Kidney (tissue), 14 donors: Measurements from ENCODE around the gene STX1B. TPM values are rescaled to one million over a fixed set of nuclear protein-coding genes. Genes with fewer than 3 reads are reported as not detected.

Experiments
- DNase-seq, 5 donors: peaks; one replicate each; pipeline ENCODE4 v3.0.0-alpha.2; 2013 to 2020
- FAIRE-seq: peaks from 2 replicates; lab custom pipeline; 2012; peaks lifted over from hg19 to GRCh38; lab: Jason Lieb, UNC
- H3K27ac ChIP-seq, 2 donors: one replicate each; pipeline ENCODE4 v1.7.0; 2013; ENCODE audit warnings: low read depth in 2 of 2, low read length in 2 of 2, inconsistent platforms in 1 of 2
- H3K27me3 ChIP-seq: one replicate; pipeline ENCODE4 v1.7.1; 2013; ENCODE audit warnings: low read length, inconsistent platforms; ENCODE audit not compliant: control insufficient read depth, insufficient read depth
- H3K36me3 ChIP-seq, 3 donors: one replicate each; pipeline versions ENCODE4 v1.7.0 to v1.7.1; 2013; ENCODE audit warnings: low read length in 3 of 3, control low read depth in 1 of 3, inconsistent platforms in 1 of 3; ENCODE audit not compliant: insufficient read depth in 3 of 3, control insufficient read depth in 2 of 3
- H3K4me1 ChIP-seq, 3 donors: one replicate each; pipeline versions ENCODE4 v1.7.0 to v1.7.1; 2013; ENCODE audit warnings: low read length in 3 of 3, inconsistent platforms in 1 of 3, low read depth in 1 of 3; ENCODE audit not compliant: control insufficient read depth in 2 of 3, insufficient read depth in 2 of 3
- H3K4me3 ChIP-seq, 3 donors: one replicate each; pipeline versions ENCODE4 v1.7.0 to v1.8.1; 2013; ENCODE audit warnings: low read length in 3 of 3, control low read depth in 1 of 3, inconsistent platforms in 1 of 3
- H3K9ac ChIP-seq, 3 donors: one replicate each; pipeline versions ENCODE4 v1.7.0 to v1.7.1; 2013; ENCODE audit warnings: low read length in 3 of 3, control low read depth in 1 of 3, inconsistent platforms in 1 of 3
- H3K9me3 ChIP-seq, 3 donors: one replicate each; pipeline versions ENCODE4 v1.7.0 to v1.7.1; 2013; ENCODE audit warnings: low read length in 3 of 3, control low read depth in 1 of 3, inconsistent platforms in 1 of 3; ENCODE audit not compliant: control insufficient read depth in 2 of 3, insufficient read depth in 1 of 3
- CTCF ChIP-seq: IDR thresholded peaks from 3 replicates; pipeline ENCODE4 v1.5.1; 2012; ENCODE audit warnings: mild to moderate bottlenecking, moderate library complexity, borderline replicate concordance; ENCODE audit not compliant: insufficient read depth; ENCODE audit errors: extremely low read depth
- intact Hi-C: fragments of 100-400 bp; cut with DNase I; formaldehyde crosslinking; loops from one replicate; pipeline ENCODE4 v1.11.1; 2022
- polyA plus RNA-seq: library from polyadenylated mRNA; stranded (reverse); fragments of 350-450 nt; fragmentation: Illumina TruSeq; extraction: RNeasy Lipid Tissue Mini Kit (QIAGEN cat#74804); gene quantifications from one replicate; pipeline ENCODE4 v1.2.3, GENCODE V29; 2014; ENCODE audit warnings: low read depth, low replicate concordance; ENCODE audit not compliant: insufficient read depth
- total RNA-seq: library from RNA; stranded (reverse); fragmentation: NEBNext Ultra II Directional; extraction: Animal tissue kit (Norgen Biotek cat#: 25700); gene quantifications from one replicate; pipeline ENCODE4 v1.2.1, GENCODE V29; 2021
- donor health status: control.
- donor health status: control.
- donor health status: control.
- donor health status: control.
- donor health status: control.
- donor health status: DM: yes; HTN: yes; CAD: no.
- donor health status: Normal renal cell carcinoma (clear cell type).

STX1B gene
- total and polyA plus RNA-seq, 2 donors from 2014 or later: 0.22 to 1.7 TPM

- H3K9ac ChIP-seq: no peak overlapping the region
- intact Hi-C loops: no loop called here
- FAIRE-seq: no peak
Measured at GRCh38 chr16:31009894-31010584, 399 bp downstream of the STX1B start.

GRCh38 chr16:31009120-31009519, 1.3 kb downstream of the STX1B start:
- Histone ChIP-seq H3K36me3 (no peaks in the 10 kb centered on the region), H3K9ac (no peak overlapping the region), H3K9me3 (no peaks in the 10 kb centered on the region), H3K4me3 (no peak overlapping the region), H3K4me1 (no peaks in the 10 kb centered on the region), H3K27me3 (peaks cover 2% of the 10 kb centered on the region), H3K27ac (no peak overlapping the region)
- FAIRE-seq (no peak), DNase-seq (no peak)
- intact Hi-C loops: no loop called here
- TF ChIP-seq CTCF: no peak

More at GRCh38 chr16:31009894-31010584, 399 bp downstream of the STX1B start:
- Histone ChIP-seq H3K27me3 (peaks cover 2% of the 10 kb centered on the region), H3K4me1 (no peaks in the 10 kb centered on the region), H3K27ac (no peak overlapping the region), H3K9me3 (no peaks in the 10 kb centered on the region), H3K4me3 (no peak overlapping the region), H3K36me3 (no peaks in the 10 kb centered on the region)
- DNase-seq: no peak
- TF ChIP-seq CTCF: no peak

GRCh38 chr16:31008551-31008950, 1.9 kb downstream of the STX1B start:
- no peak for FAIRE-seq
- H3K36me3 ChIP-seq: no peaks in the 10 kb centered on the region
- H3K27me3 ChIP-seq: peaks cover 2% of the 10 kb centered on the region
- no peak overlapping the region for H3K4me3 ChIP-seq
- intact Hi-C loops: no loop called here
- DNase-seq: no peak
- no peak for TF ChIP-seq CTCF
- H3K4me1 ChIP-seq: no peaks in the 10 kb centered on the region
- no peak overlapping the region for H3K9ac ChIP-seq
- H3K27ac ChIP-seq: no peak overlapping the region
- H3K9me3 ChIP-seq: no peaks in the 10 kb centered on the region
